OCI-LY7 (cell line): Measurements from ENCODE around the gene ZCCHC2. TPM values are rescaled to one million over a fixed set of nuclear protein-coding genes. Genes with fewer than 3 reads are reported as not detected.

Experiments
- Bru-seq: library from RNA; stranded (reverse); fragments of 400-500 nt; gene quantifications from one replicate; lab custom pipeline; 2021; lab: Mats Ljungman, UMichigan
- BruChase-seq, 2 experiments: library from RNA; stranded (reverse); fragments of 400-500 nt; gene quantifications; one replicate each; lab custom pipeline; 2021; lab: Mats Ljungman, UMichigan
- BruUV-seq: library from RNA; stranded (reverse); fragments of 400-500 nt; replicated peaks from 2 replicates; lab custom pipeline; 2021; lab: Mats Ljungman, UMichigan
- CTCF ChIA-PET: fragments of 300-600 bp; sonication (Branson Sonifier 250); formaldehyde crosslinking; loops from one replicate; lab custom pipeline; 2022; ENCODE audit warnings: antibody characterized with exemption; ENCODE audit not compliant: unreplicated experiment; lab: Charles Lee
- POLR2A ChIA-PET: fragments of 300-600 bp; sonication (Branson Sonifier 250); formaldehyde crosslinking; loops from one replicate; lab custom pipeline; 2022; ENCODE audit warnings: antibody characterized with exemption; lab: Charles Lee
- DNase-seq: peaks from one replicate; pipeline ENCODE4 v3.0.0-alpha.2; 2015; ENCODE audit warnings: low spot score
- H2AFZ ChIP-seq: fragments of 200-600 bp; sonication (generic), shearing (Covaris generic); 2 replicates; pipeline ENCODE4 v1.6.1; 2014; ENCODE audit warnings: mild to moderate bottlenecking, antibody characterized with exemption, low read length, moderate library complexity
- H3K27ac ChIP-seq: fragments of 200-600 bp; sonication (generic); 2 replicates; pipeline ENCODE4 v1.5.1; 2014; ENCODE audit warnings: mixed run types, low read depth, mild to moderate bottlenecking, moderate library complexity, low read length, inconsistent platforms; ENCODE audit not compliant: poor library complexity, severe bottlenecking
- H3K36me3 ChIP-seq: fragments of 200-600 bp; sonication (generic); 2 replicates; pipeline ENCODE4 v1.6.1; 2014; ENCODE audit warnings: mild to moderate bottlenecking, antibody characterized with exemption, low read length, moderate library complexity, mixed read lengths; ENCODE audit not compliant: insufficient read depth
- H3K4me1 ChIP-seq: fragments of 200-600 bp; sonication (generic); 2 replicates; pipeline ENCODE4 v1.5.1; 2014; ENCODE audit warnings: mild to moderate bottlenecking, low read length; ENCODE audit not compliant: insufficient read depth, poor library complexity, severe bottlenecking
- H3K4me2 ChIP-seq: fragments of 200-600 bp; sonication (generic); 2 replicates; pipeline ENCODE4 v1.6.1; 2014; ENCODE audit warnings: mild to moderate bottlenecking, low read length
- H3K4me3 ChIP-seq: fragments of 200-600 bp; sonication (generic); 2 replicates; pipeline ENCODE4 v1.5.1; 2014; ENCODE audit warnings: mild to moderate bottlenecking, low read depth, low read length; ENCODE audit not compliant: poor library complexity, severe bottlenecking
- H3K79me2 ChIP-seq: fragments of 200-600 bp; sonication (generic); 2 replicates; pipeline ENCODE4 v1.6.1; 2016; ENCODE audit warnings: low read depth, mild to moderate bottlenecking, low read length, moderate library complexity, mixed read lengths; ENCODE audit not compliant: insufficient read depth
- H3K9me2 ChIP-seq: fragments of 200-600 bp; sonication (generic); 2 replicates; pipeline ENCODE4 v1.6.1; 2016; ENCODE audit warnings: mild to moderate bottlenecking, low read length, mixed read lengths; ENCODE audit not compliant: insufficient read depth
- H3K9me3 ChIP-seq: fragments of 200-600 bp; sonication (generic); 2 replicates; pipeline ENCODE4 v1.6.1; 2014; ENCODE audit warnings: mild to moderate bottlenecking, mixed run types, low read length, mixed read lengths
- H4K20me1 ChIP-seq: fragments of 200-600 bp; sonication (generic); 2 replicates; pipeline ENCODE4 v1.6.1; 2014; ENCODE audit warnings: mild to moderate bottlenecking, antibody characterized with exemption, low read length, moderate library complexity, mixed read lengths; ENCODE audit not compliant: insufficient read depth
- CTCF ChIP-seq: fragments of 200-600 bp; sonication (generic); conservative IDR thresholded peaks from 2 replicates; pipeline ENCODE4 v1.5.1; 2014; ENCODE audit warnings: mild to moderate bottlenecking, antibody characterized with exemption, low read length, moderate library complexity, mixed read lengths
- EZH2phosphoT487 ChIP-seq: fragments of 200-600 bp; sonication (generic); IDR thresholded peaks from 2 replicates; pipeline ENCODE4 v1.6.1; 2018; ENCODE audit warnings: low read depth, borderline replicate concordance, mild to moderate bottlenecking, mixed run types, antibody characterized with exemption, low read length, moderate library complexity, mixed read lengths
- intact Hi-C: fragments of 100-400 bp; cut with micrococcal nuclease; formaldehyde crosslinking; loops from one replicate; pipeline ENCODE4 v1.10.0; 2022; ENCODE audit not compliant: unreplicated experiment
- long read RNA-seq: library from polyadenylated mRNA; stranded (forward); transcript quantifications from one replicate; pipeline ENCODE4 v2.0.0, GENCODE V29; 2022
- total RNA-seq, 2 experiments: library from RNA; depleted of rRNA in 1 of 2; stranded (reverse); fragments of >200 nt in 1 of 2; shearing (Covaris generic) in 1 of 2; gene quantifications; 2 replicates each; pipeline ENCODE4 v1.2.3, GENCODE V29; 2014 to 2022

ZCCHC2 gene
- total RNA-seq (2014; rRNA removed; shearing (Covaris generic)) (13.5 and 17.5 TPM in 2 replicates), total RNA-seq (2022) (16.8 and 16.9 TPM in 2 replicates), Bru-seq, nascent RNA (percentile 74 among the genes with signal in this experiment), BruChase-seq, experiment 1, labeled RNA remaining after a 6-hour chase (percentile 59 among the genes with signal in this experiment), BruChase-seq, experiment 2, labeled RNA remaining after a 2-hour chase (percentile 68 among the genes with signal in this experiment)
- long read RNA-seq, partial matches to known transcripts = 0 of 2 reads
- long read RNA-seq, other reads (novel, unspliced or antisense) = 2 of 2 reads

DNA sequence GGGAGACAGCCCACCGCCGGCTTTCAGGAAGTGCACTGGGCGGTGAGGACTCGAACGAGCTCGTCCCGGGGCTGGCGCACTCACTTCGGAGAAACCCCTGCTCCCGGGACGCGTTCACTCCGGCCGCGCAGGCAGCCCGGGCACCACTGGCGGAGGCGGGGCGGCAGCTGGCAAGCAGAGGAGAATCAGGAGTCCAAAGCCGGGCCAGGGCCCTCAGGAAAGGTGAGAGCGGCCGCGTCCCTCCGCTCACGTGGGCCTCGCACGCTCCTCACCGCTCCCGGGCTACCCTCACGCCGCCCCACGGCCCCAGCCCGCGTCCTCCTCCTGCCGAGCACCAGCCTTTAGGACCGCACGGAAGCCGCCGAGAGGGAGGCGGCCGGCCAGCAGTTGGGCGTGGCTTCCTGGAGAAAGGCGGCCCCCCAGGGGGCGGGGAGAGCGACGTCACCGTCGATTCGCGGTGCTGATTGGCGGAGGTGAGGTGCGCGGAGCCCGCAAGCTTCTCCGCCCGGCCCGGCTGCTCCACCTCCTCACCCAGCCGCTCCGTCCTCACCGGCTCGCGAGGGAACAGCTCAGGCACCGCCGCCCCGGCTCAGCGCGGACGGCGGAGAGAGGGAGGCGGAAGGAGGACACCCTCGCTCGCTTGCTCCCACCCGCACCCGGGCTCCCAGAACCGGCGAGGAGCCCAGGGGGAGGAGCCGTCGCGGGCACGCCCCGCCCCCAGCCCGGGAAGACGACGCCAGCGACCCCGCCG lies at the start of gene ZCCHC2:
ZCCHC2 (plus strand) TSS at position 522 of the 751 bp plus-strand sequence. CDS start 400 bp downstream, outside the sequence.
- Histone ChIP-seq H4K20me1 (no peaks in the 10 kb centered on the region), H3K4me3 (peak within 1 kb of the TSS; percentile 87), H3K9me3 (no peaks in the 10 kb centered on the region), H3K4me2 (peak within 1 kb of the TSS; percentile 89), H3K36me3 (no peaks in the 10 kb centered on the region), H3K9me2 (no peaks in the 10 kb centered on the region), H3K79me2 (peaks cover 26% of the 10 kb centered on the region), H3K4me1 (peaks cover 9% of the 10 kb centered on the region), H3K27ac (peak within 1 kb of the TSS; percentile 78), H2AFZ (peak within 1 kb of the TSS; percentile 61)
- intact Hi-C loops = loop anchor here (5.0 kb wide), 2 partner anchors 95 to 335 kb away; partner anchors contain the start of genes PIGN and RELCH
- TF ChIP-seq CTCF = no peak
- no peak for TF ChIP-seq EZH2phosphoT487
- no TSS peak for BruUV-seq
- POLR2A ChIA-PET = interaction anchor here (0.7 to 1.1 kb wide), 3 partner anchors 17 to 125 kb away, joined by 3 read pairs; no protein-coding TSS in a partner anchor
- CTCF ChIA-PET = no interaction called here
- peak; percentile 90 for DNase-seq

DNA sequence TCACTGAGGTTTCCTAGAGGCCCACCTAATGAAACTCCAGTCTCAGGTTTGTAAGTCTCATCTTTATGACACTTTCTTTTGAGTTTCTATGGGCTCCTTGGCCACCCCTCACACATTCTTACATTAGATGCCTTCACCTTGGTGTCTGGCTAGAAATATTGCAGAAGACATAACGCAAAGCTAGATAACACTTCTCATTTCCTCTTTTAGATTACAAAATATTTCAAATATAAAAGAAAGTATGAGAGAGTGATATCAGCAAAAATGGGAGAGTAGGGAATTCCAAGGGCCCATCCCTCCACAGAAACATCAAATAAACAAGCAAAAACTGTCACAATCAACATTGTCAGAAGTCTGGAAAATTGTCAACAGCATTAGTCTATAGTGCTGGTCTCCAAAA lies 43.3 kb upstream of the ZCCHC2 start:
- H3K4me1 ChIP-seq = no peaks in the 10 kb centered on the region
- no peaks in the 10 kb centered on the region for H3K36me3 ChIP-seq
- H3K27ac ChIP-seq = no peak overlapping the region
- DNase-seq = no peak
- ChIA-PET POLR2A (interaction anchor here (0.7 kb wide), 1 partner anchor 576 kb away, joined by 3 read pairs; no protein-coding TSS in a partner anchor), CTCF (no interaction called here)
- no peak overlapping the region for H3K4me2 ChIP-seq
- no peaks in the 10 kb centered on the region for H4K20me1 ChIP-seq
- no peaks in the 10 kb centered on the region for H3K79me2 ChIP-seq
- TF ChIP-seq CTCF (no peak), EZH2phosphoT487 (no peak)
- H3K4me3 ChIP-seq = no peak overlapping the region
- H3K9me3 ChIP-seq = no peaks in the 10 kb centered on the region
- intact Hi-C loops = no loop called here
- no peaks in the 10 kb centered on the region for H3K9me2 ChIP-seq
- H2AFZ ChIP-seq = no peak overlapping the region
- BruUV-seq = no TSS peak
